T-helper 2 cell (primary cell): Measurements from ENCODE around the gene OR1L1.

Experiments
- DNase-seq, 5 experiments: peaks; one replicate each; pipeline versions ENCODE4 v3.0.0 to v3.0.0-alpha.2; 2012 to 2022
- total RNA-seq, 2 donors: gene quantifications; one replicate each; lab custom pipeline; 2026; lab: John Stamatoyannopoulos, UW

The OR1L1 gene, protein sequence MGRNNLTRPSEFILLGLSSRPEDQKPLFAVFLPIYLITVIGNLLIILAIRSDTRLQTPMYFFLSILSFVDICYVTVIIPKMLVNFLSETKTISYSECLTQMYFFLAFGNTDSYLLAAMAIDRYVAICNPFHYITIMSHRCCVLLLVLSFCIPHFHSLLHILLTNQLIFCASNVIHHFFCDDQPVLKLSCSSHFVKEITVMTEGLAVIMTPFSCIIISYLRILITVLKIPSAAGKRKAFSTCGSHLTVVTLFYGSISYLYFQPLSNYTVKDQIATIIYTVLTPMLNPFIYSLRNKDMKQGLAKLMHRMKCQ
- 0 reads per million in 2 donors for total RNA-seq

GRCh38 chr9:122661416-122661815 lies at the start of gene OR1L1:
Gene OR1L1 (plus strand): TSS chr9:122661716. CDS start chr9:122661716, 0 bp downstream.
- no peak for DNase-seq

GRCh38 chr9:122614362-122614761 lies 47.2 kb upstream of the OR1L1 start, which contains the start of gene OR1Q1:
Gene OR1Q1 (plus strand): TSS chr9:122614738. CDS start chr9:122614738, 0 bp downstream.
- no peak for DNase-seq

DNA sequence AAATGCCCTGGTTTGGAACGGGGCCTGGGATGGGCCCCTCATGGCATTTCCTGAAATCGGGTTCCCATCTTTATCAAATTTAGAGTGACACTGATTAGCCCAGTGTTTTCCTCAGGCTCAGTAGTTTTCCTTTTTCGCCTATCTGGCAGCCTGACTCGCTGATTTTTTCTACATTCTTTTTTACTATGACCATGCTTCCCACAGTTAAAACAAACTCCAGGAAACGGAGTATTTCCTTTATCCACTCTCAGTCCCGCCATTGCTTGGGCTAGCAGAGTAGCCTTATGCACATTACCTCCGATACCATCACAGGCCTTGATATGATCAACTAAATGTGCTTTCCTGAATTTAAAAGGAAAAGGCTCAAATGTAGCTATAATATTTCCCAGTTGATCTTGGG lies 41.5 kb upstream of the OR1L1 start:
- DNase-seq, result no peak

DNA sequence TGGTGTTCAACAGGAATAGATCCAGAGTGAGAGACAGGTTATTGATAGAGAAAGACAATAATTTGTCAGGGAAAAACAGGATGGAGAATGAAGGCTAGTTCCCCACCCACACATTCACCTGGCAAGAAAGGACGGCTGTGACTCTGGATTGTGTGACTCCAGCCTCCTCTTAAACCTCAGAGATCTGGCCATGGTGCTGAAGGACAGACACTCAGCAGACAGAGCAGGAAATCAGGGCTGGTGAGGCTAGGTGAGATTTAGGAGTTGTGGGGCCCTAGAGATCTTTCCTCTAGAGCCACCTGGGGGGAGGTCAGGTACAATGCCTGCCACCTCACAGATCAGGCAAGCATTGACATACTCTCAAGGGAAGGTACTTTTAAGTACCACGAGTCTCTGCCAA lies 19.3 kb upstream of the OR1L1 start:
- DNase-seq, result no peak

DNA sequence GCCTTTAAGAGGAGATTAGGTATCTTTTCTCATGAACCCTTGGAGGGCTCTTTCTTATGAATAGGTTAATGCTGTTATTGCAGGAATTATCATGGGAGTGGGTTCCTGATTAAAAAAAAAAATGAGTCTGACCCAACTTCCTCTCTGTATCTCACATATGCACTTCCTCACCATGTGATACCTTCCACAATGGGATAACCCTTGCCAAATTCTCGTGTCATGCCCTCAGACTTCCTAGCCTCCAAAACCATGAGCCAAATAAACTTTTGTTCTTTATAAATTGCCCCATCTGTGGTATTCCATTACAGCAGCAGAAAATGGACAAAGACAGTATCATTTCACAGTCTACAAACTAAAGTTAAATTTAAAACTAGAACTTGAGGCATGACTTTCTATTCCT lies 5.1 kb upstream of the OR1L1 start:
- DNase-seq, result no peak

- no peak for DNase-seq
These were observed 4.0 kb upstream of the OR1L1 start, which contains the start of gene OR1B1 for GRCh38 chr9:122657527-122657926. Gene OR1B1 (minus strand): TSS chr9:122657627.

GRCh38 chr9:122672481-122672880 lies 11.0 kb downstream of the OR1L1 start:
- no peak for DNase-seq

- no peak for DNase-seq
These were observed 23.3 kb downstream of the OR1L1 start for GRCh38 chr9:122684851-122685250.

GRCh38 chr9:122695696-122696095 lies 34.2 kb downstream of the OR1L1 start:
- no peak for DNase-seq
